ENCODE data around the gene SLC38A1. TPM values are rescaled to one million over a fixed set of nuclear protein-coding genes. Genes with fewer than 3 reads are reported as not detected.

The SLC38A1 gene
- total RNA-seq, 2 donors from 2014 or later, result 142 to 169 TPM

- H3K36me3 Mint-ChIP-seq, result peaks cover under 1% of the 10 kb centered on the region
Observed at GRCh38 chr12:46134205-46134811, 134.5 kb downstream of the SLC38A1 start.

DNA sequence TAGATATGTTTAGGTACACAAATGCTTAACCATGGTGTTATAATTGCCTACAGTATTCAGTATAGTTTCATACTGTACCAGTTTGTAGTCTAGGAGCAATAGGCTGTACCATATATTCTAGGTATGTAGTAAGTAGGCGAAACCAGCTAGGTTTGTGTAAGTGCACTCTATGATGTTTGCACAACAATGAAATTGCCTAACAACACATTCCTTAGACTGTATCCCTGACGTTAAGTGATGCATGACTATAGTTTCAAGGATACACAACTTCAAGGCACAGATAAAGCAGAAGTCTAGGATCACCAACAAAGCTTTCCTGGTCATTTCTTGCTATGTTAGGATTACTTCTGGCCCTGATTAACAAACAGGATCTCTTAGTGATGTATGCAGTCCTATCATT lies 135.1 kb downstream of the SLC38A1 start:
- no peak overlapping the region for H3K4me3 Mint-ChIP-seq
- DNase-seq (ENCODE audit: low spot score) (no peak), ATAC-seq (no peak)
- H3K36me3 Mint-ChIP-seq, result no peaks in the 10 kb centered on the region
- no peaks in the 10 kb centered on the region for H3K9me3 Mint-ChIP-seq
- no peak overlapping the region for H3K27ac Mint-ChIP-seq
- H3K4me1 Mint-ChIP-seq (ENCODE audit: low read depth in 2 of 2), result no peaks in the 10 kb centered on the region
- H3K27me3 Mint-ChIP-seq, result peaks cover 23 to 36% of the 10 kb centered on the region in 2 donors

More at GRCh38 chr12:46134205-46134811, 134.5 kb downstream of the SLC38A1 start:
- H3K4me1 Mint-ChIP-seq (ENCODE audit: low read depth in 2 of 2), result no peaks in the 10 kb centered on the region
- no peak overlapping the region for H3K4me3 Mint-ChIP-seq
- DNase-seq (ENCODE audit: low spot score) (no peak), ATAC-seq (no peak)
- H3K27me3 Mint-ChIP-seq, result peaks cover 22 to 36% of the 10 kb centered on the region in 2 donors
- H3K9me3 Mint-ChIP-seq, result no peaks in the 10 kb centered on the region
- H3K27ac Mint-ChIP-seq, result no peak overlapping the region

Other genes with a start within 250 kb of the SLC38A1 start
- gene SLC38A2, start 103.7 kb upstream of the SLC38A1 start, total RNA-seq, result 100 to 1,000 TPM; 129 to 192 TPM

Data from natural killer cell treated with Interleukin-12 subunit alpha and Interleukin-12 subunit beta and Interleukin-15 and Interleukin-18, amount 100 ng/mL, for 72 hours (primary cell).